ENCODE results near the gene CEP55.
"Not testable (repeated sequence)": the region's sequence is repeated elsewhere in the genome, so short reads cannot be mapped to it uniquely, and the experiment has no call there.

CEP55 gene

GRCh38 chr10:93461807-93462178, 34.6 kb upstream of the CEP55 start:
- peak; percentile 74 for DNase-seq (ENCODE audit: low read depth)
- TF ChIP-seq, protein P1, sequence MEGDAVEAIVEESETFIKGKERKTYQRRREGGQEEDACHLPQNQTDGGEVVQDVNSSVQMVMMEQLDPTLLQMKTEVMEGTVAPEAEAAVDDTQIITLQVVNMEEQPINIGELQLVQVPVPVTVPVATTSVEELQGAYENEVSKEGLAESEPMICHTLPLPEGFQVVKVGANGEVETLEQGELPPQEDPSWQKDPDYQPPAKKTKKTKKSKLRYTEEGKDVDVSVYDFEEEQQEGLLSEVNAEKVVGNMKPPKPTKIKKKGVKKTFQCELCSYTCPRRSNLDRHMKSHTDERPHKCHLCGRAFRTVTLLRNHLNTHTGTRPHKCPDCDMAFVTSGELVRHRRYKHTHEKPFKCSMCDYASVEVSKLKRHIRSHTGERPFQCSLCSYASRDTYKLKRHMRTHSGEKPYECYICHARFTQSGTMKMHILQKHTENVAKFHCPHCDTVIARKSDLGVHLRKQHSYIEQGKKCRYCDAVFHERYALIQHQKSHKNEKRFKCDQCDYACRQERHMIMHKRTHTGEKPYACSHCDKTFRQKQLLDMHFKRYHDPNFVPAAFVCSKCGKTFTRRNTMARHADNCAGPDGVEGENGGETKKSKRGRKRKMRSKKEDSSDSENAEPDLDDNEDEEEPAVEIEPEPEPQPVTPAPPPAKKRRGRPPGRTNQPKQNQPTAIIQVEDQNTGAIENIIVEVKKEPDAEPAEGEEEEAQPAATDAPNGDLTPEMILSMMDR (IDR thresholded peaks at IDR 0.05; ENCODE audit: low read depth, low read length, missing control alignments) = peak; percentile 7
- in situ Hi-C loops (cut with HindIII; ENCODE audit: low sequenced_read_pairs) = no loop called here
- no peak overlapping the region for H3K4me3 ChIP-seq (ENCODE audit: low read depth, low read length)

- in situ Hi-C loops (cut with HindIII; ENCODE audit: low sequenced_read_pairs) = no loop called here
- TF ChIP-seq, protein P1 (IDR thresholded peaks at IDR 0.05; ENCODE audit: low read depth, low read length, missing control alignments) = no peak
- DNase-seq (ENCODE audit: low read depth) = no peak
Observed at GRCh38 chr10:93462371-93462770, 34.0 kb upstream of the CEP55 start.

DNA sequence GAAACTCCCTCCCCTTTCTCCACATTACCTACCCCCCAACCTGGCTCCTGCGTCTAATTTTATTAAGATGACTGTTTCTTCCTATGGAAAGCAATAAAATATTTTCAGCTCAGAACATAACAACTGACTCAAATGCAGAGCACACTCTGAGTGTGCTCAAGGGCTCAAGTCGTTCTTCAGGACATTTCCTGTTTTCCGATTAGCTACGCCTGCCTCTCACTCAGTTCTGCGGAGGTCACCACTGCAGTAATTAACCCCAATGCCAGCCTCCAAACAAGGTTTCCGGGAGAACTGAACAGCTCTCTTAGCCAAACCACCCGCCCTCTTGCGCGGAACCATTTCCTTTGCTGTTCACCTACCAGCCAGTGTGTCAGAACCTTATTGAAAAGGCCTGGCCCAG, 33.5 kb upstream of the CEP55 start:
- in situ Hi-C loops (cut with HindIII; ENCODE audit: low sequenced_read_pairs) = no loop called here
- TF ChIP-seq, protein P1 (IDR thresholded peaks at IDR 0.05; ENCODE audit: low read depth, low read length, missing control alignments) = no peak
- DNase-seq (ENCODE audit: low read depth) = no peak
- H3K4me3 ChIP-seq (ENCODE audit: low read depth, low read length) = no peak overlapping the region

More at GRCh38 chr10:93462371-93462770, 34.0 kb upstream of the CEP55 start:
- H3K4me3 ChIP-seq (ENCODE audit: low read depth, low read length) = no peak overlapping the region

- in situ Hi-C loops (cut with HindIII; ENCODE audit: low sequenced_read_pairs) = no loop called here
- no peak overlapping the region for H3K4me3 ChIP-seq (ENCODE audit: low read depth, low read length)
- TF ChIP-seq, protein P1 (IDR thresholded peaks at IDR 0.05; ENCODE audit: low read depth, low read length, missing control alignments) = no peak
- no peak for DNase-seq (ENCODE audit: low read depth)
Observed at GRCh38 chr10:93463723-93464476, 32.5 kb upstream of the CEP55 start.

- in situ Hi-C loops (cut with HindIII; ENCODE audit: low sequenced_read_pairs) = no loop called here
Observed at GRCh38 chr10:93464776-93465388, 31.5 kb upstream of the CEP55 start.

DNA sequence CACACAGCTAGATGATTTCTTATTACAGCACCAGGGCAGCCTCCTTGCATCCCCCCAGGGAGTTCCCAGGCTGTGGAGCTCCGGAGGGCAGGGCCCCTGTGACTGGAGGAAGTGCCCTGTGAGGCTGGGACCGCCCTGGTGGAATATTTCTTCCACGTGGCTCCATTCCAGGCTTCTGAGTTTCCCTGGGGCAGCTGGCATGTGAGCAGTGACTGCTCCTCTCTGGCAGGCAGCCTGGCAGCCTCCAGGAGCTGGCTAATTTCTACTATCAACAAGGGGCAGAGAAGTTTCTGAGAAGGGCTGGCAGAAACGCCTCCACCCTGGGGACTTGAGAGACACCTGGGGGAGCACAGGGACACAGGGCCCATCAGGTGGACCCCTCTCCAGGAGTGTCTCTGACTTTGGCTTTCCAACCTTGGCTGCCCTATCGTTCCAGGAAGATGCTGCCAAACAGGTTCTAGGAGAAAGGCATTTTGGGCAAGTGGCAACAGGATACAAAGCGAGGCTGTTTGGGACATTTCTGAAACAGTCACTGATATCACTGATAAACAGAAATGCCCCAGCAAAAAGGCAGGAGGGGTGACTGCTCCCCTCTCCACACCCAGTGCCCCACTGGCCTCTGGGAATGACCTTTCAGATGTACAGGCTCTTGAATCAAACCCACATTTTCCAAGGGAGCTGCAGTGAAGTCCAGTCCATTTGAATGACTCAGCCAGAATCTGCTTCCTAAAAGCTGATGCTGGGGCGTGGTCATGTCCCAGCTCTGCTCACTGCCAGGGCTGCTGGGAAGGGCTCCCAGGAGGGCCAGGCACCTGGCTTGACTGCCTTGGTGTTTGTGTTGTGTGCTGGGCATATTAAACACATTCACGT, 30.4 kb upstream of the CEP55 start:
- TF ChIP-seq, protein P1 (IDR thresholded peaks at IDR 0.05; ENCODE audit: low read depth, low read length, missing control alignments) = no peak
- in situ Hi-C loops (cut with HindIII; ENCODE audit: low sequenced_read_pairs) = no loop called here
- H3K4me3 ChIP-seq (ENCODE audit: low read depth, low read length) = no peak overlapping the region
- DNase-seq (ENCODE audit: low read depth) = peak; percentile 55

More at GRCh38 chr10:93464776-93465388, 31.5 kb upstream of the CEP55 start:
- TF ChIP-seq, protein P1 (IDR thresholded peaks at IDR 0.05; ENCODE audit: low read depth, low read length, missing control alignments) = no peak
- H3K4me3 ChIP-seq (ENCODE audit: low read depth, low read length) = no peak overlapping the region
- no peak for DNase-seq (ENCODE audit: low read depth)

DNA sequence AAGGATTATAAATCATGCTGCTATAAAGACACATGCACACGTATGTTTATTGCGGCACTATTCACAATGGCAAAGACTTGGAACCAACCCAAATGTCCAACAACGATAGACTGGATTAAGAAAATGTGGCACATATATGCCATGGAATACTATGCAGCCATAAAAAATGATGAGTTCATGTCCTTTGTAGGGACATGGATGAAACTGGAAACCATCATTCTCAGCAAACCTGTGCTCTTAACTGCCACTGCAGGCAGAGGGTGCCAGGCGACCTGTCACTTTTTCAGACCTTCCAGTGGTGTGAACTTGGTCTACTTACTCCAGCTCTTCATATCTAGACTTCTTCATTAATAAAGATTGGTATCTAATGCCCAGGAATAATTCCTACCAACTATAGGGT, 28.8 kb upstream of the CEP55 start:
- DNase-seq (ENCODE audit: low read depth); H3K4me3 ChIP-seq (ENCODE audit: low read depth, low read length); in situ Hi-C loops (cut with HindIII; ENCODE audit: low sequenced_read_pairs): not testable (repeated sequence)

Data from astrocyte of the cerebellum (primary cell).